HepG2 (cell line): ENCODE data around the gene PDYN. TPM values are rescaled to one million over a fixed set of nuclear protein-coding genes. Genes with fewer than 3 reads are reported as not detected.

ENCODE experiments used
- CEBPZ ChIP-seq: IDR thresholded peaks from 2 replicates; pipeline ENCODE4 v1.6.1; 2012; ENCODE audit warnings: low read length, improper control_type of control experiment
- CHD4 ChIP-seq: fragments of 200-600 bp; sonication (generic); IDR thresholded peaks from 2 replicates; pipeline ENCODE4 v1.7.0; 2017; ENCODE audit warnings: mild to moderate bottlenecking, low read length, borderline replicate concordance
- FUBP1 ChIP-seq: sonication (generic); formaldehyde crosslinking; IDR thresholded peaks from 2 replicates; pipeline ENCODE4 v1.5.1; 2020; ENCODE audit warnings: missing genetic modification reagents, mild to moderate bottlenecking, borderline replicate concordance
- GATA4 ChIP-seq: sonication (generic); IDR thresholded peaks from 2 replicates; pipeline ENCODE4 v1.6.1; 2016; ENCODE audit warnings: antibody characterized with exemption, low read depth, borderline replicate concordance
- KDM4B ChIP-seq: sonication (generic); formaldehyde crosslinking; IDR thresholded peaks from 2 replicates; pipeline ENCODE4 v1.4.0; 2020; ENCODE audit warnings: missing genetic modification reagents
- KLF13 ChIP-seq: sonication (generic); formaldehyde crosslinking; IDR thresholded peaks from 2 replicates; pipeline ENCODE4 v1.4.0; 2020; ENCODE audit warnings: mild to moderate bottlenecking, missing genetic modification reagents
- NFKB2 ChIP-seq: sonication (generic); formaldehyde crosslinking; IDR thresholded peaks from 2 replicates; pipeline ENCODE4 v1.4.0; 2020; ENCODE audit warnings: missing genetic modification reagents, borderline replicate concordance
- POLR2A ChIP-seq, 2 experiments: IDR thresholded peaks; 2 replicates each; pipeline ENCODE4 v1.6.1; 2011; ENCODE audit warnings: low read depth in 2 of 2, low read length in 2 of 2, mild to moderate bottlenecking in 1 of 2, moderate library complexity in 1 of 2; ENCODE audit not compliant: insufficient read depth in 1 of 2
- RARA ChIP-seq: IDR thresholded peaks from 2 replicates; pipeline ENCODE4 v1.6.1; 2016; ENCODE audit warnings: missing genetic modification reagents, missing compliant biosample characterization
- RCOR2 ChIP-seq: IDR thresholded peaks from 2 replicates; pipeline ENCODE4 v1.6.1; 2016; ENCODE audit warnings: missing biosample characterization, missing genetic modification reagents
- SATB2 ChIP-seq: sonication (generic); formaldehyde crosslinking; IDR thresholded peaks from 2 replicates; pipeline ENCODE4 v1.5.0; 2020; ENCODE audit warnings: missing genetic modification reagents
- SMARCC2 ChIP-seq: fragments of 450-650 bp; IDR thresholded peaks from 2 replicates; pipeline ENCODE4 v1.6.1; 2017; ENCODE audit warnings: antibody characterized with exemption, mild to moderate bottlenecking
- ZBTB25 ChIP-seq: IDR thresholded peaks from 2 replicates; pipeline ENCODE4 v1.6.1; 2018; ENCODE audit warnings: missing genetic modification reagents
- ZNF33A ChIP-seq: sonication (generic); formaldehyde crosslinking; IDR thresholded peaks from 2 replicates; pipeline ENCODE4 v1.5.1; 2020; ENCODE audit warnings: missing genetic modification reagents, mild to moderate bottlenecking, moderate library complexity, borderline replicate concordance
- ZNF414 ChIP-seq: sonication (generic); formaldehyde crosslinking; IDR thresholded peaks from 2 replicates; pipeline ENCODE4 v1.5.0; 2020; ENCODE audit warnings: missing genetic modification reagents
- ZNF713 ChIP-seq: sonication (generic); formaldehyde crosslinking; IDR thresholded peaks from 2 replicates; pipeline ENCODE4 v1.4.0; 2020; ENCODE audit warnings: mild to moderate bottlenecking, missing genetic modification reagents
- ZNF746 ChIP-seq: sonication (generic); formaldehyde crosslinking; IDR thresholded peaks from 2 replicates; pipeline ENCODE4 v1.8.0; 2022; ENCODE audit warnings: mild to moderate bottlenecking, missing genetic modification reagents
- ZNF768 ChIP-seq: sonication (generic); formaldehyde crosslinking; IDR thresholded peaks from 2 replicates; pipeline ENCODE4 v1.4.0; 2020; ENCODE audit warnings: missing genetic modification reagents
- ZNF776 ChIP-seq: sonication (generic); formaldehyde crosslinking; IDR thresholded peaks from 2 replicates; pipeline ENCODE4 v1.4.0; 2020; ENCODE audit warnings: mild to moderate bottlenecking, missing genetic modification reagents
- ZSCAN31 ChIP-seq: sonication (generic); formaldehyde crosslinking; IDR thresholded peaks from 2 replicates; pipeline ENCODE4 v1.5.0; 2020; ENCODE audit warnings: low read depth, mild to moderate bottlenecking, missing genetic modification reagents
- ZXDC ChIP-seq: sonication (generic); formaldehyde crosslinking; IDR thresholded peaks from 2 replicates; pipeline ENCODE4 v1.5.0; 2020; ENCODE audit warnings: mild to moderate bottlenecking, missing genetic modification reagents
- polyA plus RNA-seq, 8 experiments: library from polyadenylated mRNA; depleted of rRNA in 3 of 8; stranded (reverse) in 7 of 8; unstranded in 1 of 8; fragments of >200 nt; fragmentation: Illumina TruSeq in 4 of 8; extraction: Trizol in 4 of 8; gene quantifications; 2 replicates each; pipeline versions ENCODE4 v1.2.1 to v1.2.3, GENCODE V29; 2011 to 2016; ENCODE audit warnings: low read depth in 4 of 8, missing spikeins in 1 of 8, mixed read lengths in 1 of 8; ENCODE audit not compliant: insufficient read depth in 1 of 8
- total RNA-seq, 5 experiments: library from RNA; depleted of rRNA; stranded (reverse); fragments of >200 nt; fragmentation: Illumina TruSeq; extraction: Trizol; gene quantifications; 2 replicates each; pipeline ENCODE4 v1.2.3, GENCODE V29; 2016; ENCODE audit warnings: low read depth in 1 of 5

Gene PDYN
- total and polyA plus RNA-seq, 2 of the 13 experiments (the other 11 are each of a cell fraction or from before 2014, with no cell fraction given), result not detected

- TF ChIP-seq RARA (CRISPR knock-in tag) (peak; percentile 90), CHD4 (0 out of 2 replicates have a peak, but pooled peaks have one; percentile 62), ZSCAN31 (CRISPR knock-in tag) (peak; percentile 93; the same call in 1 of the 2 replicates), ZNF414 (CRISPR knock-in tag) (peak; percentile 78; the same call in 1 of the 2 replicates), ZNF776 (CRISPR knock-in tag) (peak; percentile 93), SATB2 (CRISPR knock-in tag) (peak; percentile 99), ZNF746 (CRISPR knock-in tag) (peak; percentile 85; the same call in 1 of the 2 replicates), SMARCC2 (no peak), KDM4B (CRISPR knock-in tag) (peak; percentile 100), ZXDC (peak; percentile 48; the same call in 1 of the 2 replicates), NFKB2 (CRISPR knock-in tag) (peak; percentile 99), ZNF713 (no peak), RCOR2 (CRISPR knock-in tag) (peak; percentile 60; the same call in 1 of the 2 replicates), FUBP1 (CRISPR knock-in tag) (0 out of 2 replicates have a peak, but pooled peaks have one; percentile 76), ZNF768 (CRISPR knock-in tag) (peak; percentile 76), GATA4 (no peak), KLF13 (0 out of 2 replicates have a peak, but pooled peaks have one; percentile 74), POLR2A (IDR thresholded peaks at IDR 0.05; ENCODE audit: insufficient read depth in 1 of 2, low read depth in 2 of 2, low read length in 2 of 2) (no peak), ZBTB25 (CRISPR knock-in tag) (peak; percentile 99), CEBPZ (no peak), ZNF33A (no peak)
These were observed 12.1 kb upstream of the PDYN start (continued) for GRCh38 chr20:2005831-2006426.
